OCI-M2 (cell line): ENCODE measurements around the gene AMMECR1.

Experiments
- DNase-seq: peaks from one replicate; lab custom pipeline; 2025; ENCODE audit not compliant: unreplicated experiment; lab: John Stamatoyannopoulos, UW

The AMMECR1 gene

GRCh38 chrX:110213183-110213582 is 104.7 kb downstream of the AMMECR1 start:
- DNase-seq = no peak

GRCh38 chrX:110212299-110212698 is 105.6 kb downstream of the AMMECR1 start:
- no peak for DNase-seq

- no peak for DNase-seq
Measured at GRCh38 chrX:110211340-110211739, 106.5 kb downstream of the AMMECR1 start.

GRCh38 chrX:110210417-110211139 is 107.3 kb downstream of the AMMECR1 start:
- no peak for DNase-seq

GRCh38 chrX:110208092-110208491 is 109.8 kb downstream of the AMMECR1 start:
- no peak for DNase-seq

GRCh38 chrX:110204986-110205385 is 112.9 kb downstream of the AMMECR1 start:
- DNase-seq = no peak

GRCh38 chrX:110201799-110202198 is 116.1 kb downstream of the AMMECR1 start:
- DNase-seq = no peak

- DNase-seq = no peak
Measured at GRCh38 chrX:110194977-110195376, 122.9 kb downstream of the AMMECR1 start.

- DNase-seq = no peak
Measured at GRCh38 chrX:110192516-110192915, 125.4 kb downstream of the AMMECR1 start.

- no peak for DNase-seq
Measured at GRCh38 chrX:110188701-110189558, 129.0 kb downstream of the AMMECR1 start.

- no peak for DNase-seq
Measured at GRCh38 chrX:110183314-110183713, 134.6 kb downstream of the AMMECR1 start.

- DNase-seq = no peak
Measured at GRCh38 chrX:110182865-110183264, 135.0 kb downstream of the AMMECR1 start.

- DNase-seq = no peak
Measured at GRCh38 chrX:110182362-110182761, 135.5 kb downstream of the AMMECR1 start.

GRCh38 chrX:110181459-110182137 is 136.3 kb downstream of the AMMECR1 start:
- no peak for DNase-seq

GRCh38 chrX:110180928-110181310 is 137.0 kb downstream of the AMMECR1 start:
- DNase-seq = no peak

- DNase-seq = no peak
Measured at GRCh38 chrX:110180176-110180927, 137.5 kb downstream of the AMMECR1 start.

- no peak for DNase-seq
Measured at GRCh38 chrX:110178179-110178865, 139.6 kb downstream of the AMMECR1 start.

GRCh38 chrX:110175696-110176095 is 142.2 kb downstream of the AMMECR1 start:
- no peak for DNase-seq

- no peak for DNase-seq
Measured at GRCh38 chrX:110175146-110175545, 142.7 kb downstream of the AMMECR1 start.
